Measurements from ENCODE around the gene RANBP9.

Gene RANBP9

GRCh38 chr6:13700232-13700631 is 11.4 kb downstream of the RANBP9 start:
- no peak for DNase-seq (ENCODE audit: low read depth)
- no peak overlapping the region for H3K4me3 ChIP-seq (ENCODE audit: low read depth, low read length)
- no peak for TF ChIP-seq CTCF (IDR thresholded peaks at IDR 0.05; ENCODE audit: low read depth, low read length, missing control alignments)

- TF ChIP-seq CTCF (IDR thresholded peaks at IDR 0.05; ENCODE audit: low read depth, low read length, missing control alignments) = no peak
- DNase-seq (ENCODE audit: low read depth) = no peak
- no peak overlapping the region for H3K4me3 ChIP-seq (ENCODE audit: low read depth, low read length)
These were observed 12.9 kb downstream of the RANBP9 start for GRCh38 chr6:13698715-13699114.

GRCh38 chr6:13697857-13698256 is 13.8 kb downstream of the RANBP9 start:
- TF ChIP-seq CTCF (IDR thresholded peaks at IDR 0.05; ENCODE audit: low read depth, low read length, missing control alignments) = no peak
- no peak overlapping the region for H3K4me3 ChIP-seq (ENCODE audit: low read depth, low read length)
- no peak for DNase-seq (ENCODE audit: low read depth)

GRCh38 chr6:13696226-13696625 is 15.4 kb downstream of the RANBP9 start:
- no peak for TF ChIP-seq CTCF (IDR thresholded peaks at IDR 0.05; ENCODE audit: low read depth, low read length, missing control alignments)
- no peak for DNase-seq (ENCODE audit: low read depth)
- H3K4me3 ChIP-seq (ENCODE audit: low read depth, low read length) = no peak overlapping the region

- no peak overlapping the region for H3K4me3 ChIP-seq (ENCODE audit: low read depth, low read length)
- DNase-seq (ENCODE audit: low read depth) = no peak
- TF ChIP-seq CTCF (IDR thresholded peaks at IDR 0.05; ENCODE audit: low read depth, low read length, missing control alignments) = no peak
These were observed 16.4 kb downstream of the RANBP9 start for GRCh38 chr6:13695252-13695651.

GRCh38 chr6:13694562-13694961 is 17.1 kb downstream of the RANBP9 start:
- no peak for DNase-seq (ENCODE audit: low read depth)
- no peak overlapping the region for H3K4me3 ChIP-seq (ENCODE audit: low read depth, low read length)
- TF ChIP-seq CTCF (IDR thresholded peaks at IDR 0.05; ENCODE audit: low read depth, low read length, missing control alignments) = no peak

GRCh38 chr6:13689511-13690256 is 22.0 kb downstream of the RANBP9 start:
- no peak for DNase-seq (ENCODE audit: low read depth)
- no peak for TF ChIP-seq CTCF (IDR thresholded peaks at IDR 0.05; ENCODE audit: low read depth, low read length, missing control alignments)
- H3K4me3 ChIP-seq (ENCODE audit: low read depth, low read length) = no peak overlapping the region

Data from GM12864 (cell line).